Measurements from ENCODE around the gene ME2. TPM values are rescaled to one million over a fixed set of nuclear protein-coding genes. Genes with fewer than 3 reads are reported as not detected.
"Not testable (repeated sequence)": the region's sequence is repeated elsewhere in the genome, so short reads cannot be mapped to it uniquely, and the experiment has no call there.

ME2 gene
- total RNA-seq, 1 donor from 2014 or later = 51.8 TPM

DNA sequence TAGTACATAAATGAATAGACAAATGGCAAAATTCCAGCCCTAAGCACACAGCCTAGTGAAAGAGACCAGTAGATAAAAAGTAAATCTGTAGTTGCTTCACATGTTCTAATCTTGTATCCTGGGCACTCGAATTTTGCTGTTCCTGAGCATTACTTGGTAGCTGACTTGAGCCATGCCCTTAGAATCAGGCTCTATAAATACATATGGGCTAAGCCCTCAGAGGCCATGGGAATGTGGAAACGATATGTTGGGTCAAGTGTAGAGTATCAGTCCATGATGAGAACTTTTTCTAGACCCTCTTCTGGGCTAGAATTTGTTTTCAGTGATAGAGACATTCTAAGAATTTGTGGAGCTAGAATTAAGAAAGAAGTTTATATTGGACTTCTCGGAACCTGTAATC is 110.8 kb downstream of the ME2 start:
- H3K4me3 Mint-ChIP-seq (ENCODE audit: low read depth) = no peak overlapping the region
- no peaks in the 10 kb centered on the region for H3K36me3 Mint-ChIP-seq (ENCODE audit: insufficient read depth)
- no peaks in the 10 kb centered on the region for H3K27me3 Mint-ChIP-seq
- no peak overlapping the region for H3K27ac Mint-ChIP-seq
- H3K4me1 Mint-ChIP-seq (ENCODE audit: low read depth) = peaks cover 8% of the 10 kb centered on the region
- no peaks in the 10 kb centered on the region for H3K9me3 Mint-ChIP-seq (ENCODE audit: low read depth)
- TF ChIP-seq CTCF (IDR thresholded peaks at IDR 0.05; ENCODE audit: unreplicated experiment) = no peak
- no peak for DNase-seq (ENCODE audit: low spot score, unreplicated experiment)

GRCh38 chr18:50992351-50992762 is 113.4 kb downstream of the ME2 start:
- Mint-ChIP-seq H3K4me3 (ENCODE audit: low read depth) (no peak overlapping the region), H3K27me3 (no peaks in the 10 kb centered on the region), H3K9me3 (ENCODE audit: low read depth) (peaks cover 3% of the 10 kb centered on the region), H3K36me3 (ENCODE audit: insufficient read depth) (no peaks in the 10 kb centered on the region), H3K4me1 (ENCODE audit: low read depth) (peaks cover 8% of the 10 kb centered on the region), H3K27ac (peak overlapping the region; percentile 79)
- no peak for DNase-seq (ENCODE audit: low spot score, unreplicated experiment)
- TF ChIP-seq CTCF (IDR thresholded peaks at IDR 0.05; ENCODE audit: unreplicated experiment) = no peak

- no peak overlapping the region for H3K27ac Mint-ChIP-seq
Measured at GRCh38 chr18:50994031-50994430, 115.1 kb downstream of the ME2 start.

DNA sequence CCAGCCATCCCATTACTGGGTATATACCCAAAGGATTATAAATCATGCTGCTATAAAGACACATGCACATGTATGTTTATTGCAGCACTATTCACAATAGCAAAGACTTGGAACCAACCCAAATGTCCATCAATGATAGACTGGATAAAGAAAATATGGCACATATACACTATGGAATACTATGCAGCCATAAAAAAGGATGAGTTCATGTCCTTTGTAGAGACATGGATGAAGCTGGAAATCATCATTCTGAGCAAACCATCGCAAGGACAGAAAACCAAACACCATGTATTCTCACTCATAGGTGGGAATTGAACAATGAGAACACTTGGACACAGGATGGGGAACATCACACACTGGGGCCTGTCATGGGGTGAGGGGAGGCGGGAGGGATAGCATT is 124.3 kb downstream of the ME2 start:
- H3K27me3 Mint-ChIP-seq; H3K4me3 Mint-ChIP-seq (ENCODE audit: low read depth); H3K36me3 Mint-ChIP-seq (ENCODE audit: insufficient read depth); H3K27ac Mint-ChIP-seq; DNase-seq (ENCODE audit: low spot score, unreplicated experiment): not testable (repeated sequence)
- Mint-ChIP-seq H3K9me3 (ENCODE audit: low read depth) (peaks cover 15% of the 10 kb centered on the region), H3K4me1 (ENCODE audit: low read depth) (peaks cover 30% of the 10 kb centered on the region)

More at GRCh38 chr18:50994031-50994430, 115.1 kb downstream of the ME2 start:
- Mint-ChIP-seq H3K27me3 (no peaks in the 10 kb centered on the region), H3K4me1 (ENCODE audit: low read depth) (peaks cover 8% of the 10 kb centered on the region), H3K9me3 (ENCODE audit: low read depth) (peaks cover 3% of the 10 kb centered on the region), H3K4me3 (ENCODE audit: low read depth) (no peak overlapping the region), H3K36me3 (ENCODE audit: insufficient read depth) (no peaks in the 10 kb centered on the region)
- no peak for DNase-seq (ENCODE audit: low spot score, unreplicated experiment)
- no peak for TF ChIP-seq CTCF (IDR thresholded peaks at IDR 0.05; ENCODE audit: unreplicated experiment)

Other genes starting within 250 kb of the ME2 start
- gene MRO, start 59.1 kb upstream of the ME2 start, total RNA-seq = 0.13 TPM in 1 of 2 replicates, not detected in the other
- gene ELAC1, start 88.9 kb downstream of the ME2 start, total RNA-seq = 8.5 and 9.2 TPM in 2 replicates
- gene SMAD4, start 151.1 kb downstream of the ME2 start, total RNA-seq = 164 and 165 TPM in 2 replicates